GM19452 (cell line): ENCODE data around the gene CDRT15.
"Not testable (repeated sequence)": the region's sequence is repeated elsewhere in the genome, so short reads cannot be mapped to it uniquely, and the experiment has no call there.

ENCODE experiments used
- ATAC-seq: cut with Tn5 transposase; IDR thresholded peaks from one replicate; pipeline ENCODE4 v1.9.1; 2021; ENCODE audit not compliant: unreplicated experiment

Gene CDRT15

GRCh38 chr17:14190774-14191173 lies 45.9 kb downstream of the CDRT15 start:
- ATAC-seq: not testable (repeated sequence)

- ATAC-seq: not testable (repeated sequence)
Observed at GRCh38 chr17:14186443-14186842, 50.2 kb downstream of the CDRT15 start.
